ENCODE measurements around the gene MEP1A. TPM values are rescaled to one million over a fixed set of nuclear protein-coding genes. Genes with fewer than 3 reads are reported as not detected.
"Not testable (repeated sequence)": the region's sequence is repeated elsewhere in the genome, so short reads cannot be mapped to it uniquely, and the experiment has no call there.

The MEP1A gene, protein sequence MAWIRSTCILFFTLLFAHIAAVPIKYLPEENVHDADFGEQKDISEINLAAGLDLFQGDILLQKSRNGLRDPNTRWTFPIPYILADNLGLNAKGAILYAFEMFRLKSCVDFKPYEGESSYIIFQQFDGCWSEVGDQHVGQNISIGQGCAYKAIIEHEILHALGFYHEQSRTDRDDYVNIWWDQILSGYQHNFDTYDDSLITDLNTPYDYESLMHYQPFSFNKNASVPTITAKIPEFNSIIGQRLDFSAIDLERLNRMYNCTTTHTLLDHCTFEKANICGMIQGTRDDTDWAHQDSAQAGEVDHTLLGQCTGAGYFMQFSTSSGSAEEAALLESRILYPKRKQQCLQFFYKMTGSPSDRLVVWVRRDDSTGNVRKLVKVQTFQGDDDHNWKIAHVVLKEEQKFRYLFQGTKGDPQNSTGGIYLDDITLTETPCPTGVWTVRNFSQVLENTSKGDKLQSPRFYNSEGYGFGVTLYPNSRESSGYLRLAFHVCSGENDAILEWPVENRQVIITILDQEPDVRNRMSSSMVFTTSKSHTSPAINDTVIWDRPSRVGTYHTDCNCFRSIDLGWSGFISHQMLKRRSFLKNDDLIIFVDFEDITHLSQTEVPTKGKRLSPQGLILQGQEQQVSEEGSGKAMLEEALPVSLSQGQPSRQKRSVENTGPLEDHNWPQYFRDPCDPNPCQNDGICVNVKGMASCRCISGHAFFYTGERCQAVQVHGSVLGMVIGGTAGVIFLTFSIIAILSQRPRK
- not detected for polyA plus RNA-seq (ENCODE audit: insufficient read length)

DNA sequence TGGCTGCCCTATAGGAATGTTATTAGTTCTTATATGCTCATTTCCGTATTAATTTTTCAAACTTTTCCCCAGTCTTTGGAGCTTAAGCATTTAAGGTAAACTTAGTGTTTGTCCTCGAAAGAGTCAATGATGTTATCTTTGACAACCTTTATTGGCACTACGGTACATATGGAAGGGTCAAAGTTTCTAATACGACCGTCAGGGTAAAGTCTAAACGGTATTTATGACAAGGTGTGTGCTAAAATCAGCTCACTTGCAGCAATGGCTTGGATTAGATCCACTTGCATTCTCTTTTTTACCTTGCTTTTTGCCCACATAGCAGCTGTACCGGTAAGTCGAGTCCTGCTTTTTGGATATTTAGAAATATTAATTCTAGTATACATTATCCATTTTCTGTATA lies at the start of gene MEP1A:
TSS of gene MEP1A (plus strand) at position 252 of the 400 bp plus-strand sequence. CDS start at position 262, 10 bp downstream.
- DNase-seq (ENCODE audit: low read depth) = no peak

DNA sequence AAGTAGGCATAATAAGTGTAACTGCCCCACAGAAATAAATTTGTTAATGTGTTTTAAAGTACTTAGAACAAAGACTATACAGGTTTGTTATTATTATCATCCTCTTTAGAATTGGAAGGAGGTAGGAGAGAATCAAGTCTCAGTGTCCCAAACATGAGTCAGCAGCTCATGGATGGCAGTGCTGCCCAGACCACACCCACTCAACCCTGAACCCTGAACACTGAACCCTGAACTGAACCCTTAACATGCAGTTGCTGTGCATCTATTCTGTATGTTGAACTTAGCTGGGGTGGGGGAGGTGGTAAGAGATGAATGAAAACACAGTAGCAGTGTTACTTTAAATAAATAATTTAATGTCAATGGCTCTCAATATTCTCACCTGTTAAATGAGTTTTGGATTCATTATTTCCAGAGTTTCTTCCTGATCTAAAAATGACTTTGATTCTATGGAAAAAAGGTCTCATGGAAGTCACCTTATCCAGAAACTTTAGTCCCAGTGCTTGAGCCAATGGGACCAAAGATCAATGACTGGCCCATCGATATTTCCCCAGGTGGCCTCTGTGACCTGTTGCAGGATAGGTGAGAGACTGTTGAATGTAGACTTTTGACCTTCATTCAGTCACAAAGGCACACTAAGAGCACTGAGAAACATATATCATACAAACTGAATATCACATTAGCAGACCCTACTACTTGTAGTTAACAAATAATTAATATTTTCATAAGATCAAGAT lies 49.6 kb upstream of the MEP1A start:
- no peak for DNase-seq (ENCODE audit: low read depth)

DNA sequence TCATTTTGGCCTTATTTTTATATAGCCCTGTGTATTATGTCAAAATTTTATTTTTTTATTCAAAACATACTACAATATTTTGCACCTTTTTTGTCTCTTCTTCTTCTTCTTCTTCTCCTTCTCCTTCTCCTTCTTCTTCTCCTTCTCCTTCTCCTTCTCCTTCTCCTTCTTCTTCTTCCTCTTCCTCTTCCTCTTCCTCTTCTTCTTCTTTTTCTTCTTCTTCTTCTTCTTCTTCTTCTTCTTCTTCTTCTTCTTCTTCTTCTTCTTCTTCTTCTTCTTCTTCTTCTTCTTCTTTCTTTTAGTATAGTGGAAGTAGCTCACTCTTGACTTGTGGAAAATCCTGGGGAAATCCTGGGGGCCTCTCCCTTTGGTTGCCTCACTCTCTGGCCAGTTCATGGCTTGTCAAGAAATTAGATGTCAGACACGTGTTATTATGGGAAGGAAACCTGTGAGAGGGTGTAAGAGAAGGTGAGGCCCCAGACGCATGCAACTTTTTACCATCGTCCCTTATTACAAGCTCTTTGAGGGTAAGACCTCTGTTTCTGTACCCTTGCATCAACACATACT lies 48.9 kb upstream of the MEP1A start:
- DNase-seq (ENCODE audit: low read depth) = not testable (repeated sequence)

DNA sequence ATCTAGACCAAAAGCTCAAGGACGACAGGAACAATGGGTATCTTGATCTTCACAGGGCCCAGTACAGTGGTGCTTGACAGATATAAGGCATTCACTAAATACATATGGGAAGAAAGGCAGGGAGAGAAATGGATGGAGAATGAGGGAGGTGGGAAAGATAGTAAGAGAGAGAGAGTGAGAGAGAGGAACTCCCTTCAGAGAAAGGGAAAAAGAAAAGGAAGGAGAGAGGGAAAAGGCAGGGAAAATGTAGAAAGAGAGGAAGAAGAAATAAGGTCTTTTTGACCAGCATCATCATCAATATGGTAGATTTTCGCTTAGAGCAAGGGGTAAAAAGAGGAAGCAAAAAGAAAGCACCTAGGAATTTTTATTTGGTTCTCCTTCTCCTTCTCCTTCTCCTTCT lies 47.2 kb upstream of the MEP1A start:
- DNase-seq (ENCODE audit: low read depth) = no peak

DNA sequence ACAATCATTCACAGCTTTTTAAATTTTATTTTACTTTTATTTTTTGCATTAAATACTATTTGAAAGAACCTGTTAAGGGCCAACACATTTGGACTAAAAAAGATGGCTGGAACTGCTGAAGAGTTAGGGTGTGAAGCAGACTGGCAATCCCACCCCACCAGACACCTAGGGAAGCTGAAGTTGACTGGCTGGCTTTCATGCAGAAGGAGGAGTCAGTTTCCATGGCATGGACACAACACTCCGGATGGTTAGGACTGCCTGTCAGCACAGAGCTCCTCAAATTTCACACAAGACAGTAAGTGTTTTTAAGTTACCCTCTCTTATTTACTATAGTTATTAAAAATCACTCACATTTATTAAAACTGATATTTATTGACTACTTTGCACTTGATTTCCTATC lies 46.5 kb upstream of the MEP1A start, which contains the start of gene ANKRD66:
TSS of gene ANKRD66 (plus strand) at position 238 of the 400 bp plus-strand sequence. CDS start 5,016 bp downstream, outside the sequence.
- DNase-seq (ENCODE audit: low read depth) = no peak

DNA sequence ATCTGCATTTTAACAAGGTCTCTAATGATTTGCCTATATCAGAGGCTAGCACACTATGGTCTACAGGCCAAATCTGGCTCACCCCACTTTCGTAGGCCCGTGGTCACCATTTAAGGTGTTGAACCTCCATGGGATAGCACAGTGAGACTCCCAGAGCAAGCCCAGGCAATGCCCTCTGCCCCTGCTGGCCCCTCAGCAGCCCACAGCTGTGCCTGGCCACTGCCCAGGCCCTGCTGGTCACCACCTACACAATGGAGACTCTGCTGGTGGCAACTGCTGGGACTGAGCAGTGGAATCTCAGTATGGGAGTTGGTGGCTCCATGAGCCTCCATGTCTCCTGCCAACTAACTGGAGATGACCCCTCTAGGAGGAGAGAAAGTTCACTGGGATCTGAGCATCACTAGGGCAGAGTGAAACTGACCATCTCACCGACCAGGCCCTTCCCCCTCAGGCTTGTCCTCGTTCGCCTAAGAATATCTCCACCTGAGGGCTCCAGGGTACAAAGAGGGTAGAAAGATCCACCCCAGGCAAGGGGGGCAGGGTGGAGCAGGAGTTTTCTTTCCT lies 44.2 kb upstream of the MEP1A start:
- DNase-seq (ENCODE audit: low read depth) = no peak

DNA sequence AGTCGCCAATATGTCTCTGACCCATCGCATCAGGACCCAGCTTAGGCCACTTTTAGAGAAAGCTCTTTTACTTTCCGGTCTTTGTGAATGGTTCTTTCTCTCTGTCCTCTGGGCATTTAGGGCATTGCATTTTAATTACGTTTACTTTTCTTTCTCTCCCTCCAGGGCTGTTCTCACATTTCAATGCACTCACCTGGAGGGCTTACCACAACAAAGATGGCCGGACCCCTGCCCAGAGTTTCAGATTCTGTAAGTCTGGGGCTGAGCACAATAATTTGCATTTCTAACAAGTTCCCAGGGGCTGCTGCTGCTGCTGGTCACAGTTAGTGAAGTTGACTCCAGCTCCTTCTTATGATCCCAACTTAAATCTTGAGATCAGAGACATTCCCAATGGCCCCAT lies 43.5 kb upstream of the MEP1A start:
- DNase-seq (ENCODE audit: low read depth) = no peak

DNA sequence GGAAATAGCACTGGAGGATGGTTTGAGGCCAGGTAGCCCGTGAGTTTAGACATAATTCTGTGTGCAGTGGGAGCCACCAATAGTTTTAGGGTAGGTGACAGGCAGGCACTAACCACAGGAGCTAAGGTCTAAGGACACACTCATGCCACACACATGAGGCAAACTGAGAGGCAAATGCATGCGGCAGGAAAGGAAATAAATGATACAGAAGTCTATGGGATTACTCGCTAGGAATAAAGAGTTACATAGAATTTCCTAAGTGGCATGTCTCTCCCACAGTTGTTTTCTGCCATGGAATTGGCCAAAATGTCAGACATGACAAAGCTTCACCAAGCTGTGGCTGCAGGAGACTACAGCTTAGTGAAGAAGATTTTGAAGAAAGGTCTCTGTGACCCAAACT lies 41.5 kb upstream of the MEP1A start:
- no peak for DNase-seq (ENCODE audit: low read depth)

DNA sequence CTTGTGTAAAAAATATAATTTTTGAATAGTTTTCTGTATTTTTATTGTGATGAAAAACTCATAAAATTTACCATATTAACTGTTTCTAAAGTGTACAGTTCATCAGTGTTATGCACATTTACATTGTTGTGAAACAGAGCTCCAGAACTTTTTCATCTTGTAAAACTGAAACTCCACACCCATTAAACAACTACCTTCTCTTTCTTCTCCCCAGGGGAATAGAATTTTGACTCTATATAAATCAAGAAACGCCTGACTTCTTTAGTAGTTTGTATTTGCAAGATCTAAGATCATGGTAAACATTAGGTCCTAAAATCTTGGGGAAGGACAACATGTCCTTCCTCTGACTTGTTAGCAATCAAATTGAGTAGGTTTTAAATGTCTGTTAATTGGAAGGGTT lies 37.3 kb upstream of the MEP1A start:
- no peak for DNase-seq (ENCODE audit: low read depth)

DNA sequence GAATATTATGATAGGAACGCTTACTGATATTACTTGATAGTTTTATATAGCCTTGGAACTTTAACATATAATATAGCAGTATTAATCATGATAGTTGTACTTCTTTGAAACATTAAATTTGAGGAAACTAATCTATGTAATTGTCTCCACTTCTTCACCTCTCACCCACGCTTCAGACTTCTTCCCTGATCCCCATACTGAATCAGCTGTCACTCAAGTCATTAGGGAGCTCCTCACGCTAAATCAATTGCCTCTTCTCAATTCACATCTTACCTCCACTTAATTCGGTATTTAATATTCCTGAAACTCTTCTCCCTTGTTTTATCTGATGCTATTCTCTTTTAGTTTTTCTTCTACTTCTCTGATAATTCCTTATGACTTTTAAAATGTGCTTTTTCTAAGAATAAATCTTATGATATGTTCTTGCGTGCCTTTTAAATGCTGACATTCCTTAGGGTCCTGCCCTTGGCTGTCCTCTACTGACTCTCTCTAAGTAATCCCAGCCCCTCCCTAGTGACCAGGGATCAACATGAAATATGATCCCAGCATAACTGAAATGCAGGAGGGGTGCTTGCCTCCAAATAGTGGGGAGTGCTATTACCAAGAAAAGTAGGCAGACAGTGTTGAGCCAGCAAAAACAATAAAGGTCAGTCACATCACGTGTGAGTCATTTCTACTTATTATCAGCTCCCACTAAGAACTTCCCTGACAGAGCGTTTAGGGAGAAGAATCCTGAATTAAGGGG lies 36.5 kb upstream of the MEP1A start:
- no peak for DNase-seq (ENCODE audit: low read depth)

DNA sequence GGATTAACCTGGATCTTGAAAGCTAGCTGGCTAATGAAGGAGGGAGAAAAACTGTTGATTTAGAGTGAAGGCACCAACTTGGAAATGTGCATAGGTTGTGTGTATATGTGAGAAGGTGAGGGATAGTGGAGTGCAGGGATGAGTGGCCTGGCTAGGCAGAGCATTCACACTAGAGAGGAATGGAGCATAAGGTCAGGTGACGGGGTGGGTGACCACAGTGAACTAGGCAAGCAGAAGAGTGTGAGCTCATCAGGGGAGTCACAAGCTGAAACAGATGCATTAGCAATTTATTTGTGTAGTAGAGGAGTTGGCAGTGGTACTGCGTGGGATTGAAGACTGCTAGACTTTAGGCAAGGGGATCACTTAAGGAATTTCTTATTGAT lies 36.0 kb upstream of the MEP1A start:
- no peak for DNase-seq (ENCODE audit: low read depth)

DNA sequence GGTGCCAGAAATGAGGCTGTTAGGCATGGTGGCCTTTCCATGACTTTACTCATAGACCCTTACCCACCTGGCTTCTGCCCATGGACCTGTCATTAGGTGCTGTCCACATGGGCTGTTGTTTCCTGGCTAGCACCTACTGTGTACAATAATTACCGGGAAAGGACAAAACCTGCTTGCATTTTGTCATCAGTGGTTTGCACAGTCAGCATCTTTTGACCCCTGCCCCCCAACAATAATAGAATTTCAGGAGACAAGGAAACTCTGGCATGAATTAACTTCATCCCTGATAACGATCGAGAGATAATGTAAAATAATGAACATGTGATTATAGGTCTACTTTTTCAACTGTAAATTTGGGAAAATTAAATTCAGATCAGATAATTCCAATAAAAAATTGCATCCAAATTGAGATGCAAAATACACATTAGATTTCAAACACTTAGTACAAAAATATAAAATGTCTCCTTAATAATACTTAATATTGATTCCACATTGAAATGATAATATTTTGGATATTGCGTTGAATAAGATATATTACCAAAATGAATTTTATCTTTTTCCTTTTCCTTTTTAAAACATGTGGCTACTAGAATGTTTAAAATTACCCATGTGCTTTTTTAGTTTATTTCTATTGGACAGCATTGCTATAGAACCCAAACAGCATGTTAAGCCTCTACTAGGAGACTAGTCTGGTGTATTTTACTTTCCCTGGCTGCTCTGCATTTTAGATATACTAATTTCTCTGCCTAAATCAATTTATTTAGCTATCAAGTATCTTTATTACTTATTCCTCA lies 34.0 kb upstream of the MEP1A start:
- DNase-seq (ENCODE audit: low read depth) = no peak

DNA sequence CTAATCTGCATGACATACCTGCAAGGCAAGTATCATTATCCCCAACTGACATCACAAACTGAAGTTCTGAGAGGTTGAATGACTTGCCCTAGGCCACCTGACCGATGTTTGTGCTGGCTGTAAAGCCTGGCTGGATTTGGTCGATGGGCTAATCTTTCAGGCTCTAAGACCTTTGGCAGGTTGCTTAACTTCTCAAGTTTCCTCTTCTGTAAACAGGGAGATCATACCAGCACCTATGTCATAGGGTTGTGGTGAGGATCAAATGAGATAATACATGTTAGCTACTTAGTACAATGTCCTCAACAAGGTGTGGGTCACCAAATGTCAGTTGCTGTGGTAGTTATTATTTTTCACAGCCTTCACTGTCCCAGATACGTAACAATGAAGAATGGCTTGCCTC lies 32.3 kb upstream of the MEP1A start:
- no peak for DNase-seq (ENCODE audit: low read depth)

DNA sequence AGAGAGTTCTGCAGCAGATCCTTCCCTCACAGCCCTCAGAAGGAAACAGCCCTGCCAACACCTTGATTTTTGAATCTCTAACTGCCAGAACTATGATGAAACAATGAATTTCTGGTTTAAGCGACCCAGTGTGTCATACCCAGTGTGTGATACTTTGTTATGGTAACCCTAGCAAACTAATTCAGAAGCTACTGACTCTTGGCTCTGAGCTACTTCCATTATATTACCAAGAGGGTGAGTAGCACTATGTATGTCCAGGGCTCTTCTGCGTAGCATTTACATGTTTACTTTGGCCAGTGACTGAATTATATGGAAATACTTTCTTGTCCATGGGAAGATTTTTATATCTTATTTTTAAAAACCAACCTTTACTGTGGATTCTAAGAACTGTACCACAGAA lies 29.7 kb upstream of the MEP1A start:
- no peak for DNase-seq (ENCODE audit: low read depth)

DNA sequence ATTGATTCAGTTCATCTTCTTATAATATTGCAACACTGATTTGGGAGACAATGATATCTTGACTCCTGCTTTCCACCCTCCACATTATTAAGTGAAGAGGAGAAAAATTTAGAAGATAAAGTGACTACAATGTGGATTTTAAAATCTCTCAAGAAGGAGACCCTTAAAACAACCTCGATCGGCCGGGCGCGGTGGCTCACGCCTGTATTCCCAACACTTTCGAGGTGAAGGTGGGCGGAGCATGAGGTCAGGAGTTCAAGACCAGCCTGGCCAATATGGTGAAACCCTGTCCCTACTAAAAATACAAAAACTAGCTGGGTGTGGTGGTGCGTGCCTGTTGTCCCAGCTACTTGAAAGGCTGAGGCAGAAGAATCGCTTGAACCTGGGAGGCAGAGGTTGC lies 28.9 kb upstream of the MEP1A start:
- DNase-seq (ENCODE audit: low read depth) = not testable (repeated sequence)

DNA sequence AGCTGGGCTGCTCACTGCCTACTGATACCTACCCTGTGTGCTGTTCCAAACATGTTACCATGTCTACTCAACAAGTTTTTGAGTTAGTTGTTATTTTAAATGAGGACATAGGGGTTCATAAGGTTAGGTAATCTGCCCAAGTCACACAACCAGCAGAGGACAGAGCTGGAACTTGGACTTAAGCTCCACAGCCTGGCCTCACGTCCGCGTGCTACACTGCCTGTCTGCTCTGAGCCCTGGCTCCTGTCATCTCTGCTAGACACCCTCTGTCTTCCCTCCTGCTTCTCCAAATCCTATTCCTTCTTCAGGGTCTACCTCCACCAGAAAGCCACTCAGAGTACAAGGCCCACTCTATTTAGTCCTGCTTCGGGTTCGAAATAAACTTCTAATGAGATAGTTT lies 28.2 kb upstream of the MEP1A start:
- no peak for DNase-seq (ENCODE audit: low read depth)

DNA sequence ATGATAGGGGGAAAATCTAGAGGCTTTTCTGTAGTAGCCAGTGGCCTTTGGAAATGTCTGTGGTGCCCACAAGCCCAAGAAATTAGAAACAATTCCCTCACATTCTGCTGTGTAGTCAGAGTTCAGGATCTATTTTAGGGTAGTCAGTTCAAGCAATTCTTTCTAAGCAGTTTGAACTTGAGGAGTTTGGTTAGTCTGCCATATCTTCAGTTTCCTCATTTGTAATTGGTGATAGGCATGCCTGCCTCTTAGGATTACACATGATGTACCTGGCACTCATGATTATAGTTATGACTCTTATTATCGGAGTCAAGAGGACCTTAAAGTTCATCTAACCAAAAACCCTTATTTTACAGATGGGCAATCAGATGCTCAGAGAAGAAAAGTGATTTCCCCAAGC lies 21.2 kb upstream of the MEP1A start:
- DNase-seq (ENCODE audit: low read depth) = no peak

DNA sequence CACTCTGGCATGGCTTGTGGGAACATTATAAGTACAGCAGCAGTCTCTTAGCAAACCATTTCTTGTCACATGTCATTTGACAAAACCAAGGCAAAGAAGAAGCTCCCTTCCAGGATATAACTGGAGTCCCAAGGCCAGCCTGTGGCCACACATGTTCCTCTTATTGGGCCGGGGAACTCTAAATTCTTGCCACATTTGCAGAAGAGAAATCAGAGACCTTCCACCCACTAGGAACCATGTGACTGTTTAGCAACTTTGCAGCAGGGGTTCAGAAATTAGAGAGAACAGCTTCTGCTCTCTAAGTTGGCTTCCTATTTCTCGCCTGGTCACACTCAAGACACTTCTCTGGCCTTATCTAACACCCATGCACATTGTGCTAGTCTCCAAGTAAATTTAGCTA lies 20.4 kb upstream of the MEP1A start:
- DNase-seq (ENCODE audit: low read depth) = no peak

DNA sequence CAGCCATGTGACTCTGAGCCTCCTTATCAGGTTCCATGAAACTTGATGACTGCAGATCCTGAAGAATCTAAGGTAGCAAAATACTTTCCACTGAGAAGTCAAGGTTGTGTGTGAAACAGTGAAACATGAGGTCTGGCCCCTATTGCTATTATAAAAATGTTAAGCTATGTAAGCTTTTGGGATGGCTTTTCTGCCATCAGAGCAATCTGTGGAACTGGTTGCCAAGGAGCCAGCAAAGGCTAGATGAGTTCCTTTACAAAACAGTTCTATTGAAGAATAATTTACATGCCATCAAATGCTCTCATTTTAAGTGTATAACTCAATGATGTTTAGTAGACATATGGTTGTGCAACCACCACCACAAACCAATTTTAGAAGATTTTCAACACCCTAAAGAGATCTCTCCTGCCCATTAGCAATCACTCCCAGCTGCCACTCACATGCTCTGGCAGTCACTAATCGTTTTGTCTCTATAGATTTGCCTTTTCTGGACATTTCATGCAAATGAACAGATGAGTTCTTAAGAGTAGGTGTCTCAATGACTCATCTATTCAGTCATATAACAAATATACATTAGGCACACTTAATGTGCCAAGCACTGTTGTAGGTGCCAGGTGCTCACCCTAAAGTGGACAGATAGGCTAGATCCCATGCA lies 19.9 kb upstream of the MEP1A start:
- no peak for DNase-seq (ENCODE audit: low read depth)

DNA sequence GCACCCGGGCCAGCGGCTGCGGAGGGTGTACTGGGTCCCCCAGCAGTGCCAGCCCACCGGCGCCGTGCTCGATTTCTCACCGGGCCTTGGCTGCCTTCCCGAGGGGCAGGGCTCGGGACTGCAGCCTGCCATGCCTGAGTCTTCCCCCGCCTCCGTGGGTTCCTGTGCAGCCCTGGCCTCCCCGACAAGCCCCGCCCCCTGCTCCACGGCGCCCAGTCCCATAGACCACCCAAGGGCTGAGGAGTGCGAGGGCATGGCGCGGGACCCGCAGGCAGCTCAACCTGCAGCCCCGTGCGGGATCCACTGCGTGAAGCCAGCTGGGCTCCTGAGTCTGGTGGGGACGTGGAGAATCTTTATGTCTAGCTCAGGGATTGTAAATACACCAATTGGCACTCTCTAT lies 18.5 kb upstream of the MEP1A start:
- not testable (repeated sequence) for DNase-seq (ENCODE audit: low read depth)
